Measurements from ENCODE around the gene ZSWIM3. TPM values are rescaled to one million over a fixed set of nuclear protein-coding genes. Genes with fewer than 3 reads are reported as not detected.
"Not testable (repeated sequence)": the region's sequence is repeated elsewhere in the genome, so short reads cannot be mapped to it uniquely, and the experiment has no call there.

ZSWIM3 gene
- polyA plus RNA-seq, 3 donors from 2014 or later, result 1.2 to 3.1 TPM; not detected in 1

GRCh38 chr20:45893831-45894230, 36.4 kb downstream of the ZSWIM3 start:
- H3K4me3 Mint-ChIP-seq, result peak overlapping the region in 3 of 5 donors; percentile 45 to 64 (median 50)
- peaks cover 5 to 21% (median 12%) of the 10 kb centered on the region in 3 donors for H3K36me3 Mint-ChIP-seq
- no peak overlapping the region for H3K27ac Mint-ChIP-seq
- no peak for DNase-seq
- H3K4me1 Mint-ChIP-seq, result peaks cover 22 to 25% of the 10 kb centered on the region in 2 donors
- no peaks in the 10 kb centered on the region for H3K9me3 Mint-ChIP-seq
- peaks cover 2 to 6% (median 3%) of the 10 kb centered on the region in 3 donors for H3K27me3 Mint-ChIP-seq (ENCODE audit: low read depth in 3 of 3)

DNA sequence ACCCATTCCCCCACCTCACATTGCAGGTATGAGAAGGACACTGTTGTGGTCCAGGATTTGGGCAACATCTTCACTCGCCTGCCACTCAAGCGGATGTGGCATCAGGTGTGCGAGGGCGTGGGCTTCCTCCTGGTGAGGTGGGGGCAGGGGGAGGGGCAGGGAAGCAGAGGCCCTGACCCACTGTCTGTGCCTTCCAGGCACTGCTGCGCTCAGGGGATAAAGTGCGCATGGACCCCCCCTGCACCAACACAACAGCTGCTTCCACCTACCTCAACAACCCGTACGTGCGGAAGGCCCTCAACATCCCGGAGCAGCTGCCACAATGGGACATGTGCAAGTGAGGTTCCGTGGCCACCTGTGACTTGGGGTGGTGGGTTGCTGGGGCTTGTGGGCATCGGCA, 37.4 kb downstream of the ZSWIM3 start:
- peaks cover 21 to 25% of the 10 kb centered on the region in 2 donors for H3K4me1 Mint-ChIP-seq
- peaks cover 2 to 6% (median 3%) of the 10 kb centered on the region in 3 donors for H3K27me3 Mint-ChIP-seq (ENCODE audit: low read depth in 3 of 3)
- peaks cover 5 to 24% (median 12%) of the 10 kb centered on the region in 3 donors for H3K36me3 Mint-ChIP-seq
- no peak overlapping the region for H3K27ac Mint-ChIP-seq
- H3K4me3 Mint-ChIP-seq, result no peak overlapping the region
- no peak for DNase-seq
- H3K9me3 Mint-ChIP-seq, result no peaks in the 10 kb centered on the region

GRCh38 chr20:45896641-45897161, 39.3 kb downstream of the ZSWIM3 start:
- Mint-ChIP-seq H3K36me3 (peaks cover 5 to 24% (median 12%) of the 10 kb centered on the region in 3 donors), H3K4me1 (peaks cover 15 to 16% of the 10 kb centered on the region in 2 donors), H3K27me3 (ENCODE audit: low read depth in 3 of 3) (peaks cover 0 to 3% (median 2%) of the 10 kb centered on the region in 3 donors)

GRCh38 chr20:45897289-45897688, 39.9 kb downstream of the ZSWIM3 start:
- H3K27ac Mint-ChIP-seq, result no peak overlapping the region
- no peak for DNase-seq
- no peaks in the 10 kb centered on the region for H3K9me3 Mint-ChIP-seq
- no peak overlapping the region for H3K4me3 Mint-ChIP-seq
- H3K36me3 Mint-ChIP-seq, result peaks cover 5 to 24% (median 12%) of the 10 kb centered on the region in 3 donors
- H3K4me1 Mint-ChIP-seq, result peaks cover 11% of the 10 kb centered on the region in 2 donors
- peaks cover 0 to 3% (median 2%) of the 10 kb centered on the region in 3 donors for H3K27me3 Mint-ChIP-seq (ENCODE audit: low read depth in 3 of 3)

More at GRCh38 chr20:45896641-45897161, 39.3 kb downstream of the ZSWIM3 start:
- DNase-seq, result no peak
- Mint-ChIP-seq H3K9me3 (no peaks in the 10 kb centered on the region), H3K27ac (no peak overlapping the region), H3K4me3 (no peak overlapping the region)

GRCh38 chr20:45897692-45898091, 40.3 kb downstream of the ZSWIM3 start:
- Mint-ChIP-seq H3K4me3 (no peak overlapping the region), H3K27me3 (ENCODE audit: low read depth in 3 of 3) (peaks cover 0 to 2% (median 2%) of the 10 kb centered on the region in 3 donors), H3K27ac (no peak overlapping the region), H3K4me1 (peaks cover 7% of the 10 kb centered on the region in 2 donors), H3K36me3 (peaks cover 5 to 24% (median 12%) of the 10 kb centered on the region in 3 donors), H3K9me3 (no peaks in the 10 kb centered on the region)
- DNase-seq, result no peak

DNA sequence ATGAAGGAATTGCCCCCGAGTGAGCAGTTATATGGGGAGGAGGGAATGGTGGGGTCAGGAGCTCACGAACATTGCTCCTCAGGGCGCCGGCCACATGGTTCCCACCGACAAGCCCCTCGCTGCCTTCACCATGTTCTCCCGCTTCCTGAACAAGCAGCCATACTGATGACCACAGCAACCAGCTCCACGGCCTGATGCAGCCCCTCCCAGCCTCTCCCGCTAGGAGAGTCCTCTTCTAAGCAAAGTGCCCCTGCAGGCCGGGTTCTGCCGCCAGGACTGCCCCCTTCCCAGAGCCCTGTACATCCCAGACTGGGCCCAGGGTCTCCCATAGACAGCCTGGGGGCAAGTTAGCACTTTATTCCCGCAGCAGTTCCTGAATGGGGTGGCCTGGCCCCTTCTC, 40.9 kb downstream of the ZSWIM3 start:
- Mint-ChIP-seq H3K27me3 (ENCODE audit: low read depth in 3 of 3) (peaks cover 0 to 2% (median 2%) of the 10 kb centered on the region in 3 donors), H3K27ac (no peak overlapping the region), H3K4me3 (no peak overlapping the region), H3K4me1 (peaks cover 1 to 3% of the 10 kb centered on the region in 2 donors), H3K9me3 (no peaks in the 10 kb centered on the region), H3K36me3 (peaks cover 5 to 24% (median 12%) of the 10 kb centered on the region in 3 donors)
- no peak for DNase-seq

DNA sequence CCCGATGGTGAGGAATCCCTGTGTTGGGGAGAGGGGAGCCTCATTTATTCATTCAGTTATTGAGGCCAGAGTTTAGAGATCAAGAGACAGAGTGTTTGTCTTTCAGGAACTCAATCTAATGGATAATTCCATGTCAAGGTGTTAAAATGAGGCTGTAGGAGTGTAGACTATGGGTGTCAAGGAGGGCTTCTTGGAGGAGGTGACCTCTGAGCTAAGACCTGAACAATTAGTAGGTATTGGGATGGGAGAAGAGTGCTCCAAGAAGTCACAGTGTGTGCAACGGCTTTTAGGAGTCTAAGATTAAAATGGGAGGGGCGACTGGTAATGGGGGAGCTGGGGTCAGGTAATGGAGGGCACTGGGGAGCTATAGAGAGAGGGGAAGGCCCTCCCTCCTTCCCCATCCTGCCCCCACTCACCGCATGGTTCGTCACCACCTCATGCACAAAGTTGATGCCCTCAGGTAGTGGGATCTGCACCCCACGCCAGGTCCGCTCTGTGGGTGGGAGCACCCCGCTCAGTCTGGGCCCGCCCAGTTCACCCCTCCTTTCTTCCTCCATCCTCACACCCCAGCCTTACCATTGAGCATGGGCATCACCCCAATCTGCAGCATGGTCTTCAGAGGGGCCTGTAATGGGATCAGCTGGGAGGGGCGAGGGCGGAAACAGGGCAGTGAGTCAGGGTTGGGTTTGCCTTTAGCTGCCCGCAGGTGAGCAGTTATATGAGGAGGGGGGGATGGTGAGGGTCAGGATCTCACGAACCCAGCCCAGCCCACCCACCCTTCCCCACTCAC, 41.8 kb downstream of the ZSWIM3 start:
- Mint-ChIP-seq H3K9me3 (no peaks in the 10 kb centered on the region), H3K4me1 (no peaks in the 10 kb centered on the region), H3K27me3 (ENCODE audit: low read depth in 3 of 3) (peaks cover 0 to 4% (median 2%) of the 10 kb centered on the region in 3 donors), H3K4me3 (no peak overlapping the region), H3K27ac (no peak overlapping the region), H3K36me3 (peaks cover under 1 to 19% (median 8%) of the 10 kb centered on the region in 3 donors)
- no peak for DNase-seq

- not testable (repeated sequence) for H3K4me1 Mint-ChIP-seq; DNase-seq; H3K27ac Mint-ChIP-seq; H3K9me3 Mint-ChIP-seq; H3K4me3 Mint-ChIP-seq; H3K27me3 Mint-ChIP-seq (ENCODE audit: low read depth in 3 of 3)
- peaks cover 0 to 17% (median 13%) of the 10 kb centered on the region in 3 donors for H3K36me3 Mint-ChIP-seq
Observed at GRCh38 chr20:45901332-45901731, 43.9 kb downstream of the ZSWIM3 start.

GRCh38 chr20:45902199-45902701, 44.8 kb downstream of the ZSWIM3 start:
- Mint-ChIP-seq H3K4me1 (no peaks in the 10 kb centered on the region), H3K36me3 (peaks cover 0 to 13% (median 12%) of the 10 kb centered on the region in 3 donors), H3K27me3 (ENCODE audit: low read depth in 3 of 3) (peaks cover 0 to 4% (median 2%) of the 10 kb centered on the region in 3 donors), H3K4me3 (no peak overlapping the region), H3K27ac (no peak overlapping the region), H3K9me3 (no peaks in the 10 kb centered on the region)
- DNase-seq, result no peak

- DNase-seq, result no peak
- Mint-ChIP-seq H3K36me3 (peaks cover 0 to 7% (median 0%) of the 10 kb centered on the region in 3 donors), H3K27ac (no peak overlapping the region), H3K27me3 (ENCODE audit: low read depth in 3 of 3) (peaks cover 0 to 6% (median 2%) of the 10 kb centered on the region in 3 donors), H3K9me3 (no peaks in the 10 kb centered on the region), H3K4me1 (no peaks in the 10 kb centered on the region), H3K4me3 (no peak overlapping the region)
Observed at GRCh38 chr20:45904583-45905504, 47.4 kb downstream of the ZSWIM3 start.

- Mint-ChIP-seq H3K27ac (no peak overlapping the region), H3K9me3 (no peaks in the 10 kb centered on the region), H3K4me3 (no peak overlapping the region), H3K36me3 (peaks cover 0 to 7% (median 0%) of the 10 kb centered on the region in 3 donors), H3K4me1 (peaks cover 1 to 3% of the 10 kb centered on the region in 2 donors), H3K27me3 (ENCODE audit: low read depth in 3 of 3) (peaks cover 0 to 7% (median 4%) of the 10 kb centered on the region in 3 donors)
- DNase-seq, result no peak
Observed at GRCh38 chr20:45905505-45906079, 48.2 kb downstream of the ZSWIM3 start.

GRCh38 chr20:45907219-45907948, 50.0 kb downstream of the ZSWIM3 start:
- peaks cover 0 to 7% (median 0%) of the 10 kb centered on the region in 3 donors for H3K36me3 Mint-ChIP-seq
- no peak overlapping the region for H3K4me3 Mint-ChIP-seq
- DNase-seq, result no peak
- peaks cover 0 to 12% (median 6%) of the 10 kb centered on the region in 3 donors for H3K27me3 Mint-ChIP-seq (ENCODE audit: low read depth in 3 of 3)
- peak overlapping the region in 2 of 6 donors; percentile 5 to 60 for H3K27ac Mint-ChIP-seq
- no peaks in the 10 kb centered on the region for H3K9me3 Mint-ChIP-seq
- peaks cover 12 to 16% of the 10 kb centered on the region in 2 donors for H3K4me1 Mint-ChIP-seq
